ENCODE measurements around the gene ZDHHC3.
"Not testable (repeated sequence)": the region's sequence is repeated elsewhere in the genome, so short reads cannot be mapped to it uniquely, and the experiment has no call there.

The ZDHHC3 gene

DNA sequence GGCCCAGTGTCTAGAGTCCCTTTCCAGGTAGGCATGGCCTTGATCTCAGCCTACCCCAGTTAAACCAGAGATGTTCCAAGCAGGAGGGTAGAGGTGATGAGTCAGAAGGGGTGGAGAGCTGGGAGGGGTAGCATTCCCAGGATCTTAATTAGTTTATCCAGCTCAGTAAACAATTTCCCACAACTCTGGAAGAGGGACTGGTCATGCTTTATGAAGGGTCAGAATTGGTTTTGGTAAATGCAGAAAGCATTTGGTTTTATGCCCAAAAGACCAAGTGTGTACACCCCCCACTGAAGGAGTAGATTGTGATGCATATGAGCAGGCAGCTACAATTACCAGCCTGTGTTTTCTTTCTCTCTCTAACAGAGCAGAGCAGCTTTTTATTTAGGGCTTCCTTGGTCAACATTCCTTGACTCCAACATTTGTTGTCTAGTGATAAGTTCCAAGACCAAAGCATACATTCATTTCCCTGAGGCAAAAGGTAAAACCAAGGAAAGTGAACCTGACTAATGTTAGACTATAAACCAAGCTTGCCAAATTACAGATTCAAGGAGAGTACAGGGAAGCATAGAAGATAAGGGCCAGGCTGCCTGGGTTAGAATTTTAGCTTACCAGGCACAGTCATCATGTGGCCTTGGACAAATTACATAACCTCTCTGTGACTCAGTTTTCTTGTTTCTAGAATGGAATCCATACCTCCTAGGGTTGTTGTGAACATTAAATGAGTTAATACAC lies 17.7 kb upstream of the ZDHHC3 start:
- no peak for DNase-seq

DNA sequence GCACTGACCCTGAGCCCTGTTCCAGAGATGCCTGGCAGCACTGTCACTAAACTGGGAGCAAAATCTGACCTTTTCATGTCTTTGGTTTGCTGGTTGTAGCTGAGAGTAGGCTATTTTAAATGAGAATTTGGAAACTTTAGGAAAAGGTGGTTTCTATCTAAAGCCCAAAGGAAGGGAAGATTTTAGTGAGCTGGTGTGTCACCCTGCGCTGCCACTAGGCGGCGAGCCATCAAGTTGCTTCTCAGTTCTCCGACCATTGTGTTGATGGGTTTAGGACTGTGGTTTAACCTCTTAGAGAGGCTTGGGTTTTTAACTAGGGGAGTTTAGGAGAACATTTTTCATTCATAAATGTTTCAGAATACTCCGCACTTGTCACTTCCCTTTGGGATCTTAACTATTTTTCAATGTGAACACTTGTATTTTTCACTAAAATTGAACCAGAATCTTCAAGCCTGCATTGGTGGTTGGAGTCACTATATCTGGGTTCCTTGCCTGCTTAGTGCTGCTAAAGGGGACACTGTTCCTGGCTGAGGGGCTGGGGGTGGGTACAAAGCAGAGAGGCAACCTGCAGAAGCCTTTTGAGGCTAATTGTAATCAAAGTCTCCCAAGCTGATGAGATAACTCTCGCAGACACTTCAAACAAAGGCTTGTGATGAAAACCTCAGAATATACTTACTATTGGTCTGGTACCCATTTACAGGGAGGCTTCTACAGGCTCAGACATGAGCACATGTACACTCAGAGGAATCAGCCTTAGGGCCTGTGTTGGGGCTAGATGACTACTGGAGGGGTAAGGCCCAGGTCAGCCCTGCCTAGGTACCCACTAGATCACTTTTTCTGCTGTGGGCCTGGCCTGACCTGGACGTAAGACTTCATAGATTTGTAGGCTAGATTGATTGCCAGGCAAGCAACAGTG lies 16.8 kb upstream of the ZDHHC3 start:
- DNase-seq, result no peak

DNA sequence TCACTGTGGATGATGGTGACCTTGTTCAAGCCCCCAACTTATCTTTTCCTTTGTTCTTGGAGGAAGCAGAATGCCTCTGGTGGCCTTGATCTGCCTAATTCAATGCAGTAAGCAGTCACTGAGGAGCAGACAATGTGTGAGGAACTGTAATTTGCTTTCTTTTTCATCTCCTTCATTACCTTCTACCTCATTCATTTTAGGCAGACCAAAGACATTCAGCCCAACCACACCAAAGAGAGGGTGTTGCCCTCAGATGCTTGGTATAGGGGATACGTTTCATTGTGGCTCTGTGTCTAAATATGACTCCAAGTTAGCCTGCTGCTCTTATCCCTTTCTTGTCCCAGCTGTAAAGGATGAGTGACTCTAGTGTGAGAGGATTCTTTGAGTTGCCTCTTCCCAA lies 15.4 kb upstream of the ZDHHC3 start:
- DNase-seq, result no peak

DNA sequence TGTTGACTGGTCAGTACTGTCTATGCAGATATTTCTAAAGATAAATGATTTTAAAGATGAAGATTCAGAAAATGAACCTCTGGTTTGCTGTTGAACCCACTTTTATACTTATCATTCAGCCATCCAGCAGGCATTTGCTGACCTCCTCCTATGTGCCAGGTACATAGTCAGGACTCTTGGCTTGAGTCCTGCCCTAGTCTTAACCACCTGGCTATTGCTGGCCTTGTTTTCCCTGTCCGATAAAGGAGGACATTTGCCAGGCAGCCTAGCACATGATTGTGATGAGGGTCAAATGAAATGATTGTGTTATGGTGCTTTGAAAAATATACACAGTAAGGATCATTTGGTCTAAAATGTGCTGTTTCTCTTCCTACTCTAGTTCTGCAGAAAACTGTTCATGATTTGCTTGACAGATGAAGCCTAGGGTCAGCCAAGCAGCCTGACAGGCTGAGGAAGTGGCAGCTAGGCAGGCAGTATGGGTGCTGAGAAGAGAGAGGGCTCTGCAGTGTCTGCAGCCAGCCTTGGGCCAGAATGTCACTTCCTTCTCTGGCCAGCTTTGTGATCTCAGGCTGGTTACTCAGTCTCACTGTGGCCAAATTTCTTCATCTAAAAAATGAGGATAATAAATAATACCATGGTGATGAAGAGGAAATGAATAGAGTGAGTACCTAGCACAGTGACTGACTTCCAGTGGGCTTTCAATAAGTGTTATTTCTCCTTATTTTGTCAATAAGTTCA lies 13.8 kb upstream of the ZDHHC3 start:
- DNase-seq, result no peak

DNA sequence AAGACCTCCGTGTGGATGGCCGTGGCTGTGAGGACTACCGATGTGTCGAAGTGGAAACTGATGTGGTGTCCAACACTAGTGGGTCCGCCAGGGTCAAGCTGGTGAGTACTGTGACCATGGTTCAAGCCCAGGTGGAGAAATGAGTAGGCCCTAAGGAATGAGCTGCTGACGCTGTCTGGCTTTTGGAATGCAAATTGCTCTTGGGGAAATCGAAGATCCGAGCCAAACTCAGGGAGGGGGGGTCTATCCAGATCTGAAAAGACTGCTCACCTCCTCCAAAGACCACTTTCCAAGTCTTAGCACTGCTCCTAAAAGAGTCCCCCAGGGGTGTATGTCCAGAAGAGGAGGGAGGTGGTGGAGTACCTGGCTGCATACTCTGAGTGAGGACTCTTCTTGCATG lies 13.2 kb upstream of the ZDHHC3 start:
- no peak for DNase-seq

DNA sequence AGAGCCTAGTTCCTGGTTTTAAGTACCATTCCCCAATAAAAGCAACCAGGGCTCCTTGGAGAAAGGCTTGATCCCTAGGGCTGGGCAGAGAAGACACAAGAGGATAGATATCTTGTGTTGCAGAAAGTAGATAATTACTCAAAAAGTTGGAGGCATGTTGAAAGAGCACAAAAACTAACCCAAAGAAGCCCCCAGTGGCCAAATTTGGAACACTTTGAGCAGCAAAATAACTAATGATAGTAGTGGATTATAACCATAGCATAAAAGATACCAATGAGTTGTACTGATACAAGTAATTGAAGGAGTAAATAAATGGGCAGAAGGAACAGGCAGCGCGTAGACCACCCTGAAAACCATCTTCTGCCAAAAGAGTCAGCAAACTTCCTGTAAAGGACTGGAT lies 12.1 kb upstream of the ZDHHC3 start:
- DNase-seq, result no peak

DNA sequence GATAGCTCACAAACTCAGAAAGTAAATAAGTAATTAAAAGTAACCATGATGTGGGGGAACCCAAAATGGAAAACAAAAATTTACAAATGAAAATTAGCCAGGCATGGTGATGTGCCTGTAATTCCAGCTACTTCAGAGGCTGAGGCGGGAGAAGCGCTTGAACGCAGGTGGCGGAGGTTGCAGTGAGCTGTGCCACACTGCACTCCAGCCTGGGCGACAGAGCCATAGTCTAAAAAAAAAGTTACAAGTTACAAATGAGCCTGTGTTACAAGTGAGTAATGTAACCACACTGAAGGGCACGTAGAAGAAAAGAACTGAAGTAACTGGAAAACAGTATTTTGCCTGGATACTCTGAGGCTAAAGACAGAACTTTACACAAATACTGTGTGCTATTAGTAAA lies 11.4 kb upstream of the ZDHHC3 start:
- no peak for DNase-seq

DNA sequence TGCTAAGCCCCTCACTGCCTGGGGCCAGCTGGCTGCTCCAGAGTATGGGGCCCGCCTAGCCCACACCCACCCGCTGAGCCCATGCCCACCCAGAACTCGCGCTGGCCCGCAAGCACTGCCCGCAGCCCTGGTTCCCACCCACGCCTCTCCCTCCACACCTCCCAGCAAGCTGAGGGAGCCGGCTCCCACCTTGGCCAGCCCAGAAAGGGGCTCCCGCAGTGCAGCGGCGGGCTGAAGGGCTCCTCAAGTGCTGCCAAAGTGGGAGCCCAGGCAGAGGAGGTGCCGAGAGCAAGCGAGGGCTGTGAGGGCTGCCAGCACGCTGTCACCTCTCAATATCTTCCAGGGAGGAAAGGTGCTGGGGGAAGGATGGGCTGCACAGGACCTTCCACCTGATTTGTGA lies 10.4 kb upstream of the ZDHHC3 start:
- DNase-seq, result not testable (repeated sequence)

DNA sequence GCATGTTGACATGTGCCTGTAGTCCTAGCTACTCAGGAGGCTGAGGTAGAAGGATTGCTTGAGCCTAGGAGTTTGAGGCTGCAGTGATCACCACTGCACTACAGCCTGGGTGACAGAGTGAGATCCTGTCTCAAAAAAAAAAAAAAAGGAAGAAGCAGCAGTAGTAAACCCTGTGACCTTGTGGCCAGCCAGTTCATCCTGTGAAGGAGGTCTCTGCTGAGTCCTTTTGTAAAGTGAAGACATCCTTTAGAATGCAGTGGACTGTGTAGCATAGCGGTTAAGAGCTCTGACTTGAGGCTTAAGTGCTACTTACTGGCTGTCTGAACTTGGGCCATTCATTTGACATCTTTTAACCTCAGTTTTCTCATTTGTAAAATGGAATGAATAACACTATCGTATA lies 8.4 kb upstream of the ZDHHC3 start:
- no peak for DNase-seq

DNA sequence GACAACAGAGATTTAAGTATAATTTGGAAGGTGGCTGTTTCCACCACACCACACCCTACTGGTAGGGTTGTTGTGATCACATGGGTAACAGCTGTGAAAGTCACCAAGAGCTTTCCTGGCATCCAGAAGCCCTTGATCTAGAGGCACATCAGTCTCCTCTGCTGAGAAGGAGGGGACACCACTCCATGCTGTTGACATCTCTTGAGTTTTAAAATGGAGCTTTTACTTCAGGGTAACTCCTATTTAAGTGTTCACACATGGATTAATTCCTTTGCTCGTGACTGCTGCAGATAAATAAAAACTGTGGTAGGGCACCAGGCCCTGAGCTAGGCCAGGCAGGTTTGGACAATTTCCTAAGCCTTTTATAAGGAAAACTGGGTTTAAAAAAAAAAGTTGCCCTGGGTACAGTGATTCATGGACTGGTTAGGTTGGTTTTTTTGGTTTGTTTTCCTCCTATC lies 7.5 kb upstream of the ZDHHC3 start:
- DNase-seq, result no peak

DNA sequence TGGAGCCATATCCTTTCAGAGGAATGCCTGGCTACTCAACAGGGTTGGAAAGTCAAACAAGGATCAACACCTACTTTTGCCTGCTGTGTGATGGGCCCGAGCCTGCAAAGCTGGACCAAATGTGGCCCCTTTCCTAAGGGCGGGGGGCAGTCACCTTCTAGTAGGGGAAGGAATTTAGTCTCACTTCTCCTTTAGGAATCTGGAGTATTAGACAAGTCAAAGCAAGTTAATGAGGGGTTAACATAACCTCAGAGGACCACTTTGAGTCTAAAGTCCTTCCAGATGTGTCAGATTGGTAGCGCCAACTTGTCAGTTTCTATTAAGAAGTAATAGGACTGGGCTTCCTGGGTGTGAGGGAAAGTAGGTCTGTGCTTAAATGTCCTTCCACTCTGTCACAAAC lies 6.8 kb upstream of the ZDHHC3 start:
- no peak for DNase-seq

DNA sequence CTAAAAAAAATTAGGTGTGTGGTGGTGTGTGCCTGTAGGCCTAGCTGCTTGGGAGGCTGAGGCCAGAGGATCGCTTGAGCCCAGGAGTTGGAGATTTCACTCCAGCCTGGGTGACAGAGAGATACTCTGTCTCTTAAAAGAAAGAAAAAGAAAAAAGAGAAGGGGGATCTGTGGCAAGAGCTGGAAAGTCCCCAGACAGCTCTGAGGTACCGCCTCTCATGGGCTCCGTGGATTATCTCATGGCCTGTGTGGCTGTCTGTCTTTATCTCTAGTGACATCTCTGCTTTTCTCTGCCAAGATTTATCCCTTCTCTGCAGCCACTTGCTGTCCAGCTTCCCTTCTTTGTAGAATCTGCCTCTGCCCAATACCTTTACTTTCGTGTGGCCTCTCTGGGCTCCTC lies 5.8 kb upstream of the ZDHHC3 start:
- DNase-seq, result no peak

DNA sequence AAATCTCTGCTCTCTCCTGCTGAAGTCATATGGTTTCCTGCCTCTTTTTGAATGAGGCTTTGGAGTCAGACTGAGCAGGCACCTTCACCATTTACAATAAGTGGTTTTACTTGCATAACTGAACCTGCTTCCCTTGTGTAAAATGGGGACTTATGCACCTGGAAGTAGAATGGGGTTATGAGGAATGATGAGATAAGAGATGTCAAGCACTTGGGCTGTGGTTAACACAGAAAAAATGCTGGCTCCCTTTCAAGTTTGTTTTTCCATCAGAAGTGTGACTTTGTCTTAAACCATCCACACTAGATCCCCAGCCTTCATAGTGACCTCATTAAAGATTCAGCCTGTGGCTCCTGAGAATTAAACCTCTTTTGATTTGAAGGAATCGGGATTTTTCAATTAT lies 5.2 kb upstream of the ZDHHC3 start:
- DNase-seq, result no peak

DNA sequence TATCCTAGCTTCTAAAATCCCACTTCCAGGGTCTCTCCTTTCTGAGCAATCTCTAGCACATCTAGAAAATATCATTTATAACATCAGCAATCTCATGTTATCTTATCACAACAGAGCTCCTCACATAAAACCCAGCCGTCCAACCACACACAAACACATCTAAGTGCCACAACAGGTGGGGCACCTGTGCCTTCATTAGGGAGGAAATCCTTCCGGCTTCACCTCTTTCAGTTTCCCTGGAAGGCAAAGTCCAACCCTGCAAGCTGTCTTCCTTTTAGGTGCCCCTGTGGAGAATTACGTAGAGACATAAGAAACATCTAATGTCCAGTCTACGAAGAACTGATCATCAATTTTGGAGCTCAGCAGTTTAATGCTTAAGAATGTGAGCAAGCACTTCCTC lies 1.6 kb downstream of the ZDHHC3 start:
- no peak for DNase-seq

DNA sequence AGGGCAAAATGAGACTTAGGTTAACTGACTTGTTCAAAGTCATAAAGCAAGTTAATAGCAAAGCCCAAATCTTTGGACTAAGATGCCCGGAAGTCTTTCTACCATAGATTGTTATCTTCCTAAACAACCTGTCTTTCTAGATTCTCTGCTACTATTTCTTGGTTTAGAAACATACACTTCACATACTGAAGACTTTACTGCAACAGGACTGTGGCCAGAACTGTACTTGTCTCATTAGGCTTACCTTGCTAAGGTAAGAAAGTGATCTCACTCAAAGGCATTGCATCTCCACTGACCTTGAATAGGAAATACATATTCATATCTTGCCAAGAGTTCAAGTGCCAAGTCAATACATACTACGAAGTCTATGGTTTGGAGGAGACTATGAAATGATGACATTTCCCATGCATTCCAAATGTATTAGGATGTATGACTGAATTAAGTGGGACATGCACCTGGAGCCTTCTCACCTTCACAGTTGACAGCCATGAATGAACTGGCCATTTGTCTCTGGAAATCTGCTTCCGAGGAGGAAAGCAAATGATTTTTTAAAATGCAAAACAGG lies 5.0 kb downstream of the ZDHHC3 start:
- DNase-seq, result no peak

DNA sequence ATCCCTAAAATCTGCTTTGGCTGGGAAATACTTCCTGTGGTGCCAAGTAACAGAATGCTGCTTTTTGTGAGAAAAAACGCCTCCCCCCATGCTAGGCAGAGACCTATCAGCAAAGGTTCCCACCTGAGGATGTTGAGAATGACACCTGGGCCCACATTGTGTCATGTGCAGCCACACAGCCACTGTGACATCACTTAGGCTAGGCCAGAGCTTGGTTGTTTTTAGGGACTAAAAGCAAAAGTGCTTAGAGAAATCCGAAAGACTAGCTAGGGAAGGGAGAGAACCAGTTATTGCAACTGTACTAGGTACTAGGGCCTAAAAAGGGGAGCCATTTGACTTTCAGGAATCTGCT lies 6.2 kb downstream of the ZDHHC3 start:
- no peak for DNase-seq

DNA sequence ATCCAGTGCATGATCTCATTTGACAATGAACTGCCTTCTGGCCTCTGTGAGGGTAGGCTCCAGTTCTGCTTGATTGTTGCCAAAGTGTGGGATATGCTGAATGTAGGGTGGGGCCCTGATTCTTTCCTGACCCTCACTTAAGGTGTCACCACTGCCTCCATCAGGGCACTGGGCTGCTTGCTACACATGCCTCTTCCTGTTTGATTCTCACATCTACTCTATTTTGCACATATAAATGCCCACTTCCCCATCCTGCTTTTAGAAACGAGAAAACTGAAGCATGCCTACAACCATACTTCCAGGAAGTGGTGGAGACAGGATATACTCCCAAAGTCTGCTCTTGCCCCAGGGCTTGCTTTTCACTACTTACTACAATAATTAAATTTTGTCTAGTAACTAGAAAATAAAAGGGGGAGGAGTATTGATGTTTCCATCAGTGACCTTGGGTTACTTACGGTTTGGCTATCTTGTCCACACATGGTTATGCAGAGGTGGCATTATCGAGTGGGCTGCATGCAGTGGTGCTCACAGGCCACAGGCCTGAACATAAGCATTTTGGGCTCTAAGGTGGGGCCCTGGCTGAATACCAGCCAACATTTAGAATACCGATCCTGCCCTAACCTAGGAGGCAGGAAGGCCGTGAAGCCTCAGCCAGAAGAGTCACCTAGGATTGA lies 6.7 kb downstream of the ZDHHC3 start:
- no peak for DNase-seq

DNA sequence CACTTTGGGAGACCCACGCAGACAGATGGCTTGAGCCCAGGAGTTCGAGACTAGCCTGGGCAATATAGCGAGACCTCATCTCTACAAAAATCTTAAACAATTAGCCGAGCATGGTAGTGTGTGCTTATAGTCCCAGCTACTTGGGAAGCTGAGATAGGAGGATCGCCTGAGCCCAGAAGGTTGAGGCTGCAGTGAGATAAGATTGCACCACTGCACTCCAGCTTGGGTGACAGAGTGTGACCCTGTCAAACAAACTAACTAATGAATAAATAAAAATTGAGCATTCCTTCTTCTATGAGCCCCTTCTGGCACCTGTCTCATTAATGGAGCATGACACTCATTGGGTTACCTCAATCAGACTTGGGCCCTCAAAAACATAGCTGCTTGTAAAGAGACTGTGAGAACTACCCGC lies 7.5 kb downstream of the ZDHHC3 start:
- DNase-seq, result no peak

DNA sequence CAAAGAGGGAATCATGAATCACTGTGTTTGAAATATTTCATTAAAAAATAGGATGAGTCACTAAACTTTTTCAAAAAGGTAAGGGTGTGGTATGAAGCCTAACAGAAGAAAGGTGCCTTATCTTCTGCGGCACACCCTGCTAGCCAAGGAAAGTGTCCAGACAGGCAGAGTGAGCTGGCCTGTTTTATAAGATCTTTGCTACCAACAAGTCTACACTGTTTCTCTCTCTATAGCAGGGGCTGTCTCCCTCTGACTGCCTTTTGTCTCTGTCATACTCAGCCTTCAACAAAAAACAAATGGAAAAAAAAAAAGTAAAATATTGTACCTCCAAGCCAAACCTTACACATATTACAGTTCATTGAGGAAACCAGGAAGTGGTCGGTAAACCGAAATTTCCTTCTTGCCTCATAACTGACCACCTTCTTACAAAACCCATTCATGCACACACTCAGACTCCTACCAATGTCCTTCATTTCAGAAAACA lies 9.1 kb downstream of the ZDHHC3 start:
- DNase-seq, result no peak

DNA sequence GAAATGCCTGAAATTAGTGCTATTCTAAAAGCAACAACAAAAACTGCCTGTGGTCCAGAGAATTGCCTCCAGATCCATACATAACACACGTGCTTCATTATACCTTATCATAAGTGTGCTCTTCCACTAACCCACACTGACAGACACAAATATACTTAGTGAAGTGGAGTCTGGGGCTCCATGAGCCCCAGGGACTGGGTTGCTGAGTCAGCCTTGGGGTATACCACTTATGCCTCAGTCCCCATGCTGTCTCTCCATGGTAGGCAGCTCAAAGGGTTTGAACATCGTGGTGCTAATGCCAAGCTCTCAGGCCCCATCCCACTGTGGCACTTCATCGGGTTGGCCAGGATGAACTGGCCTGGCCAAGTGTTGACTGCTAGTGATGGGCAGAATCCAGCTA lies 10.8 kb downstream of the ZDHHC3 start:
- DNase-seq, result no peak

DNA sequence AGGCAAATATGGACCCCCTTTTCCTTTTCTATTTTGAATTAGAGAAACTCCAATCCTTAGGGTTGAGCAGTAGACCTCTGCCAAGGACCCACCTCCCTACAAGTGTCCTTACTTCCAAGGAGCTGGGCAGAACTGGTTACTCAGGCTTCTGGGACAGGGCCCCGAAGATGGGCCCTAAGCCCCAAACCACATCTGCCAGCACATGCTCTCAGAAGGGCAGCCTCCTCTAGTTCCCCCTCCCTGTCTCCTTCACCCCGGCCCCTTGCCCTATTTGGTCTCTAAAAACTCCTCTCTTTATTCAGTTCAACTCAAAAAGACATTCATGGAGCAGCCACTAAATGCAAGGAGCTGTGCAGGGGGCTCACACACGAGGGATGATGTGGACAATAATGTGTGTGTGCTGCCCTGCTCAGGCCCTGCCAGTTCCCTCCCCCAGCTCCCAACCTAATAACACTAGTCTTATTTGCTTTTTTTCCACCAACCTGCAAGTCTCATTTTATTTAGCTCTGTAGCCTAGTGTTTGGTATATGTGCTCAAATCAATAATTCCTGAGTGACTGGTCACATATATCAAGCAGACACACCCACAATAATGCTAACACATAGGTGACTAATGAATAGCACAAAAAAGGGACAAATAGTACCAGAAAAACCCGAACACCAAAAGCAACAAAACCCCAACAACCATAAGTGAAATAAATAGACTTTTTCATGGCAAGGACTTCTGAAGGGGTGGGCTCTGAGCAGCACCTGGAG lies 12.2 kb downstream of the ZDHHC3 start:
- DNase-seq, result no peak
